GM18951 (cell line): ENCODE measurements around the gene PSME3IP1.
A peak's percentile ranks its signal among the peaks of the same experiment; 100 is the strongest.
"Not testable (repeated sequence)": the region's sequence is repeated elsewhere in the genome, so short reads cannot be mapped to it uniquely, and the experiment has no call there.

Experiments used
- POLR2A ChIP-seq: IDR thresholded peaks from 4 replicates; pipeline ENCODE4 v1.6.1; 2011; ENCODE audit warnings: mild to moderate bottlenecking; ENCODE audit not compliant: insufficient read length, insufficient read depth; ENCODE audit errors: extremely low read depth
- in situ Hi-C: fragments of 300-500 bp; cut with MboI; formaldehyde crosslinking; loops from one replicate; pipeline ENCODE4 v1.12.0; 2022; ENCODE audit warnings: low sequenced_read_pairs, mixed read lengths, inconsistent platforms; ENCODE audit not compliant: unreplicated experiment

PSME3IP1 gene

GRCh38 chr16:57190136-57190535 is 4.3 kb upstream of the PSME3IP1 start:
- no peak for TF ChIP-seq POLR2A
- in situ Hi-C loops = no loop called here

- in situ Hi-C loops = not testable (repeated sequence)
Measured at GRCh38 chr16:57189527-57189926, 3.7 kb upstream of the PSME3IP1 start.

- in situ Hi-C loops = no loop called here
- no peak for TF ChIP-seq POLR2A
Measured at GRCh38 chr16:57188711-57189002, 2.8 kb upstream of the PSME3IP1 start.

GRCh38 chr16:57187902-57188710 is 2.3 kb upstream of the PSME3IP1 start:
- in situ Hi-C loops = not testable (repeated sequence)

GRCh38 chr16:57186872-57187854 is 1.3 kb upstream of the PSME3IP1 start:
- in situ Hi-C loops = no loop called here
- peak; percentile 10 for TF ChIP-seq POLR2A

- peak; percentile 15 for TF ChIP-seq POLR2A
- in situ Hi-C loops = no loop called here
Measured at GRCh38 chr16:57185446-57185944, 344 bp downstream of the PSME3IP1 start.

- TF ChIP-seq POLR2A = no peak
- in situ Hi-C loops = no loop called here
Measured at GRCh38 chr16:57184887-57185445, 873 bp downstream of the PSME3IP1 start.

- no peak for TF ChIP-seq POLR2A
Measured at GRCh38 chr16:57184113-57184512, 1.7 kb downstream of the PSME3IP1 start.

GRCh38 chr16:57179215-57179828 is 6.5 kb downstream of the PSME3IP1 start:
- in situ Hi-C loops = no loop called here
- no peak for TF ChIP-seq POLR2A

More at GRCh38 chr16:57184113-57184512, 1.7 kb downstream of the PSME3IP1 start:
- in situ Hi-C loops = no loop called here

- no peak for TF ChIP-seq POLR2A
- in situ Hi-C loops = no loop called here
Measured at GRCh38 chr16:57178793-57179212, 7.0 kb downstream of the PSME3IP1 start.

GRCh38 chr16:57178196-57178595 is 7.6 kb downstream of the PSME3IP1 start:
- no peak for TF ChIP-seq POLR2A
- in situ Hi-C loops = no loop called here

- TF ChIP-seq POLR2A = no peak
- in situ Hi-C loops = no loop called here
Measured at GRCh38 chr16:57175896-57176295, 9.9 kb downstream of the PSME3IP1 start.

GRCh38 chr16:57172721-57173290 is 13.0 kb downstream of the PSME3IP1 start:
- TF ChIP-seq POLR2A = no peak
- in situ Hi-C loops = no loop called here
